Smooth muscle cell (in vitro differentiated cells): ENCODE measurements around the gene HOATZ. TPM values are rescaled to one million over a fixed set of nuclear protein-coding genes. Genes with fewer than 3 reads are reported as not detected.

Experiments used
- DNase-seq: peaks from one replicate; lab custom pipeline; 2025; ENCODE audit not compliant: unreplicated experiment; lab: John Stamatoyannopoulos, UW
- H2AFZ ChIP-seq: fragments of 200-600 bp; sonication (generic); 2 replicates; pipeline ENCODE4 v1.6.0; 2016; ENCODE audit warnings: antibody characterized with exemption, low read depth, mild to moderate bottlenecking
- H3F3A ChIP-seq: fragments of 200-600 bp; sonication (generic); 2 replicates; pipeline ENCODE4 v1.6.0; 2017; ENCODE audit warnings: antibody characterized with exemption, low read depth
- H3K27ac ChIP-seq: fragments of 200-600 bp; sonication (generic); 2 replicates; pipeline ENCODE4 v1.5.1; 2016; ENCODE audit warnings: low read depth, mild to moderate bottlenecking
- H3K27me3 ChIP-seq: fragments of 200-600 bp; sonication (generic); 2 replicates; pipeline ENCODE4 v1.6.1; 2016; ENCODE audit warnings: low read depth, mild to moderate bottlenecking
- H3K36me3 ChIP-seq: fragments of 200-600 bp; sonication (generic); 2 replicates; pipeline ENCODE4 v1.5.1; 2016; ENCODE audit warnings: low read depth
- H3K4me1 ChIP-seq: fragments of 200-600 bp; sonication (generic); 2 replicates; pipeline ENCODE4 v1.5.1; 2016; ENCODE audit warnings: low read depth
- H3K4me2 ChIP-seq: fragments of 200-600 bp; sonication (generic); 2 replicates; pipeline ENCODE4 v1.6.0; 2016; ENCODE audit warnings: mild to moderate bottlenecking
- H3K4me3 ChIP-seq: fragments of 200-600 bp; sonication (generic); 2 replicates; pipeline ENCODE4 v1.5.1; 2016; ENCODE audit warnings: mild to moderate bottlenecking
- H3K79me2 ChIP-seq: fragments of 200-600 bp; sonication (generic); 2 replicates; pipeline ENCODE4 v1.6.0; 2016; ENCODE audit warnings: low read depth, mild to moderate bottlenecking
- H3K9ac ChIP-seq: fragments of 200-600 bp; sonication (generic); 2 replicates; pipeline ENCODE4 v1.6.0; 2016; ENCODE audit warnings: low read depth
- H3K9me3 ChIP-seq: fragments of 200-600 bp; sonication (generic); replicated peaks from 2 replicates; pipeline ENCODE4 v1.5.1; 2016; ENCODE audit warnings: low read depth
- H4K20me1 ChIP-seq: fragments of 200-600 bp; sonication (generic); 2 replicates; pipeline ENCODE4 v1.6.0; 2016; ENCODE audit warnings: low read depth
- CTCF ChIP-seq: fragments of 200-600 bp; sonication (generic); IDR thresholded peaks from 2 replicates; pipeline ENCODE4 v1.5.1; 2017; ENCODE audit warnings: borderline replicate concordance, mild to moderate bottlenecking, antibody characterized with exemption; ENCODE audit not compliant: insufficient read depth, poor library complexity, severe bottlenecking
- WGBS: methylation state at CpG from one replicate; pipeline ENCODE4 v1.1.7; 2016; ENCODE audit warnings: low lambda C conversion rate; 5-methylcytosine and 5-hydroxymethylcytosine counted together
- polyA plus RNA-seq: library from polyadenylated mRNA; unstranded; fragments of >200 nt; fragmentation: Nextera tagmentation; extraction: Ambion mirVana; gene quantifications from 2 replicates; pipeline ENCODE4 v1.2.1, GENCODE V29; 2016
- total RNA-seq: library from RNA; depleted of rRNA; stranded (reverse); fragments of >200 nt; gene quantifications from 2 replicates; pipeline ENCODE4 v1.2.3, GENCODE V29; 2014

The HOATZ gene
- total and polyA plus RNA-seq, 2 experiments from 2014 or later = 0.85 to 1.2 TPM

GRCh38 chr11:111521135-111521534 lies 6.6 kb downstream of the HOATZ start:
- H3K9me3 ChIP-seq = no peaks in the 10 kb centered on the region
- no peak overlapping the region for H2AFZ ChIP-seq
- peak overlapping the region; percentile 80 for H3K4me2 ChIP-seq
- H3K9ac ChIP-seq = no peak overlapping the region
- H3K27me3 ChIP-seq = no peaks in the 10 kb centered on the region
- no peaks in the 10 kb centered on the region for H3K36me3 ChIP-seq
- no peaks in the 10 kb centered on the region for H3K4me1 ChIP-seq
- no peak for TF ChIP-seq CTCF
- no peaks in the 10 kb centered on the region for H4K20me1 ChIP-seq
- no peak for DNase-seq
- WGBS = 3% methylated on average over 2 of the region's 2 CpGs
- peak overlapping the region; percentile 87 for H3K27ac ChIP-seq
- peaks cover 7% of the 10 kb centered on the region for H3F3A ChIP-seq
- H3K4me3 ChIP-seq = no peak overlapping the region
- no peaks in the 10 kb centered on the region for H3K79me2 ChIP-seq

- no peaks in the 10 kb centered on the region for H3K36me3 ChIP-seq
- H4K20me1 ChIP-seq = no peaks in the 10 kb centered on the region
- no peaks in the 10 kb centered on the region for H3K9me3 ChIP-seq
- no peaks in the 10 kb centered on the region for H3K79me2 ChIP-seq
- no peaks in the 10 kb centered on the region for H3K4me1 ChIP-seq
- H3F3A ChIP-seq = peaks cover 7% of the 10 kb centered on the region
- no peak overlapping the region for H3K4me2 ChIP-seq
- H3K9ac ChIP-seq = no peak overlapping the region
- no peak for DNase-seq
- H3K27me3 ChIP-seq = no peaks in the 10 kb centered on the region
- H2AFZ ChIP-seq = no peak overlapping the region
- WGBS = 96% methylated on average over 5 of the region's 5 CpGs
- no peak overlapping the region for H3K4me3 ChIP-seq
- H3K27ac ChIP-seq = no peak overlapping the region
- TF ChIP-seq CTCF = no peak
Observed at GRCh38 chr11:111522426-111522825, 7.8 kb downstream of the HOATZ start.

GRCh38 chr11:111523343-111523742 lies 8.8 kb downstream of the HOATZ start:
- Histone ChIP-seq H3K4me1 (no peaks in the 10 kb centered on the region), H3K27me3 (no peaks in the 10 kb centered on the region), H2AFZ (no peak overlapping the region), H3K9me3 (no peaks in the 10 kb centered on the region), H3K9ac (no peak overlapping the region), H3K79me2 (no peaks in the 10 kb centered on the region), H4K20me1 (no peaks in the 10 kb centered on the region), H3F3A (peaks cover 7% of the 10 kb centered on the region), H3K4me2 (no peak overlapping the region), H3K36me3 (no peaks in the 10 kb centered on the region), H3K27ac (no peak overlapping the region), H3K4me3 (no peak overlapping the region)
- 96% methylated on average over 2 of the region's 2 CpGs for WGBS
- no peak for DNase-seq
- TF ChIP-seq CTCF = no peak

- H3K27me3 ChIP-seq = no peaks in the 10 kb centered on the region
- no peaks in the 10 kb centered on the region for H3K9me3 ChIP-seq
- no peak for TF ChIP-seq CTCF
- peaks cover 9% of the 10 kb centered on the region for H3F3A ChIP-seq
- no peaks in the 10 kb centered on the region for H3K4me1 ChIP-seq
- no peaks in the 10 kb centered on the region for H4K20me1 ChIP-seq
- no peaks in the 10 kb centered on the region for H3K79me2 ChIP-seq
- no peak overlapping the region for H2AFZ ChIP-seq
- no peak overlapping the region for H3K27ac ChIP-seq
- no peak overlapping the region for H3K4me3 ChIP-seq
- no peak for DNase-seq
- WGBS = 78% methylated on average over 1 of the region's 1 CpG
- no peak overlapping the region for H3K4me2 ChIP-seq
- no peak overlapping the region for H3K9ac ChIP-seq
- H3K36me3 ChIP-seq = no peaks in the 10 kb centered on the region
Observed at GRCh38 chr11:111524056-111524455, 9.5 kb downstream of the HOATZ start.
